ENCODE measurements around the gene GNS. TPM values are rescaled to one million over a fixed set of nuclear protein-coding genes. Genes with fewer than 3 reads are reported as not detected.

Gene GNS
- total RNA-seq, 1 donor from 2014 or later = 47.0 TPM

GRCh38 chr12:64688715-64689114, 70.5 kb downstream of the GNS start:
- no peak overlapping the region for H3K4me3 Mint-ChIP-seq
- H3K9me3 Mint-ChIP-seq = no peaks in the 10 kb centered on the region
- no peak for TF ChIP-seq CTCF (conservative IDR thresholded peaks at IDR 0.05)
- H3K36me3 Mint-ChIP-seq (ENCODE audit: low read depth) = peaks cover 5% of the 10 kb centered on the region
- no peak for DNase-seq (ENCODE audit: low read depth, low spot score)
- no peaks in the 10 kb centered on the region for H3K27me3 Mint-ChIP-seq (ENCODE audit: low read depth)
- peaks cover 37% of the 10 kb centered on the region for H3K4me1 Mint-ChIP-seq
- H3K27ac Mint-ChIP-seq (ENCODE audit: unreplicated experiment) = peak overlapping the region; percentile 9

GRCh38 chr12:64688219-64688618, 71.0 kb downstream of the GNS start:
- TF ChIP-seq CTCF (conservative IDR thresholded peaks at IDR 0.05) = no peak
- no peaks in the 10 kb centered on the region for H3K27me3 Mint-ChIP-seq (ENCODE audit: low read depth)
- H3K27ac Mint-ChIP-seq (ENCODE audit: unreplicated experiment) = peak overlapping the region; percentile 9
- no peaks in the 10 kb centered on the region for H3K9me3 Mint-ChIP-seq
- DNase-seq (ENCODE audit: low read depth, low spot score) = no peak
- H3K36me3 Mint-ChIP-seq (ENCODE audit: low read depth) = peaks cover 6% of the 10 kb centered on the region
- H3K4me1 Mint-ChIP-seq = peaks cover 40% of the 10 kb centered on the region
- H3K4me3 Mint-ChIP-seq = no peak overlapping the region

- no peak for TF ChIP-seq CTCF (conservative IDR thresholded peaks at IDR 0.05)
- Mint-ChIP-seq H3K36me3 (ENCODE audit: low read depth) (peaks cover 6% of the 10 kb centered on the region), H3K9me3 (no peaks in the 10 kb centered on the region), H3K4me1 (peaks cover 44% of the 10 kb centered on the region), H3K27me3 (ENCODE audit: low read depth) (no peaks in the 10 kb centered on the region), H3K4me3 (no peak overlapping the region), H3K27ac (ENCODE audit: unreplicated experiment) (peak overlapping the region; percentile 9)
- DNase-seq (ENCODE audit: low read depth, low spot score) = no peak
Observed at GRCh38 chr12:64687816-64688215, 71.4 kb downstream of the GNS start.

- Mint-ChIP-seq H3K4me1 (peaks cover 43% of the 10 kb centered on the region), H3K36me3 (ENCODE audit: low read depth) (peaks cover 4% of the 10 kb centered on the region), H3K9me3 (no peaks in the 10 kb centered on the region), H3K27ac (ENCODE audit: unreplicated experiment) (no peak overlapping the region), H3K4me3 (no peak overlapping the region), H3K27me3 (ENCODE audit: low read depth) (no peaks in the 10 kb centered on the region)
- TF ChIP-seq CTCF (conservative IDR thresholded peaks at IDR 0.05) = no peak
- no peak for DNase-seq (ENCODE audit: low read depth, low spot score)
Observed at GRCh38 chr12:64685605-64686004, 73.6 kb downstream of the GNS start.

- H3K27ac Mint-ChIP-seq (ENCODE audit: unreplicated experiment) = no peak overlapping the region
- peaks cover 44% of the 10 kb centered on the region for H3K4me1 Mint-ChIP-seq
- peaks cover 4% of the 10 kb centered on the region for H3K36me3 Mint-ChIP-seq (ENCODE audit: low read depth)
- no peaks in the 10 kb centered on the region for H3K27me3 Mint-ChIP-seq (ENCODE audit: low read depth)
- H3K9me3 Mint-ChIP-seq = no peaks in the 10 kb centered on the region
- DNase-seq (ENCODE audit: low read depth, low spot score) = no peak
- TF ChIP-seq CTCF (conservative IDR thresholded peaks at IDR 0.05) = no peak
- no peak overlapping the region for H3K4me3 Mint-ChIP-seq
Observed at GRCh38 chr12:64685050-64685449, 74.2 kb downstream of the GNS start.
